Skin epidermis (tissue), 12 donors: ENCODE measurements around the gene PCSK6.

ENCODE experiments used
- H3K27ac ChIP-seq, 21 experiments: fragments of 200-600 bp; sonication (generic) in 11 of 21; one replicate each; pipeline ENCODE4 v1.5.0; 2020; ENCODE audit warnings: mild to moderate bottlenecking in 3 of 21, inconsistent platforms in 2 of 21, moderate library complexity in 2 of 21
- H3K4me3 ChIP-seq, 7 experiments: fragments of 200-600 bp; sonication (generic) in 2 of 7; one replicate each; pipeline ENCODE4 v1.5.0; 2020; ENCODE audit warnings: inconsistent platforms in 2 of 7, mild to moderate bottlenecking in 2 of 7, moderate library complexity in 1 of 7

Gene PCSK6

GRCh38 chr15:101489599-101490407 is at the start of gene PCSK6:
TSS of gene PCSK6 (minus strand) at chr15:101489707. CDS start at chr15:101489670, 37 bp downstream.
- Histone ChIP-seq H3K4me3 (peak within 1 kb of the TSS in 6 of 7 experiments; percentile 5 to 38 (median 22)), H3K27ac (peak within 1 kb of the TSS in 1 of 21 experiments; percentile 50)

GRCh38 chr15:101538996-101539395 is 49.5 kb upstream of the PCSK6 start:
- Histone ChIP-seq H3K4me3 (no peak overlapping the region), H3K27ac (no peak overlapping the region)

DNA sequence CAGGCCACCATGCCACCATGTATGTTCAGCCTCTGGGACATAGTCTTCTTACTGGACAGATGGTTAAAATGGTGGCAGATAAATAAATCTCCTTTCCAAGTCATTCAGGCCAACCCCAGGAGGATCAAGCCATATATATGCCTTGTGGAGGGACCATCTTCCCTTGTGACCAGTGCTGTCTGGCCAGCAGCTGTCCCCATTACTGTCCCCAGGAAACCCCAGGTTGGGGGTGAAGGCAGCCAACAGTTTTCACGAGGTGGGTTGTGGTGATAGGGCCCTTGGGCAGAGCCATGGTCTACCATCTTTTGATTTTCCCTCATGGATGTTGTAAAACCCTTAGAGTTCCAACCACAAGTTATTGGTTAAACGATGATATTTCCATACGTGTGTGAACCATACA is 48.7 kb upstream of the PCSK6 start:
- H3K27ac ChIP-seq = no peak overlapping the region
- no peak overlapping the region for H3K4me3 ChIP-seq

GRCh38 chr15:101537483-101538080 is 48.1 kb upstream of the PCSK6 start:
- Histone ChIP-seq H3K4me3 (no peak overlapping the region), H3K27ac (no peak overlapping the region)

DNA sequence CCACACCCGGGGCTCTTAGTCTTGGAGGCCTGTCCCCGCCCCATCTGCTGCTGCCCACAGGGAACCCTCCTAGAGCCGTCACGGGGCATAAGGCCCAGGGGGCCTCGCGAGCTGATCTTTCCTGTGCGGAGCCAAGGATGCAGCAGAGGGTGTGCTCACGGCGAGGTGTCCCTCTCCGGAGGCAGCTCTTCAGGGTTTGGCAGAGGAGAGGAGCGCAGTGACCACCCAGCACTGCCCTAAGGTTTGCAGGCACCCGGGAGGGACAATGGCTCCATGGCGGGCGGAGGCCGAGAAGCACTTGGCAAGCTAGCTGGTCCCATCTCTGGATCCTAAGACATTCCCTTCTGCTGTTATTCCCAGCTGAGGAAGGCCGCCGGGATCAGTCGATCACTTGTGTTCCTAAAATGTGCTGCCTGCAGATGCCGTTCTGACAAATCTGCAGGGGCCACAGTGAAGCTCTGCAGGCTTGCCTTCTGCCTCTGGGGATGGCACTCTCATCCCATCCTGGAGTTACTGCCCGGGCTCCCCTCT is 47.4 kb upstream of the PCSK6 start:
- H3K27ac ChIP-seq = no peak overlapping the region
- H3K4me3 ChIP-seq = no peak overlapping the region

- Histone ChIP-seq H3K4me3 (no peak overlapping the region), H3K27ac (no peak overlapping the region)
These were observed 46.8 kb upstream of the PCSK6 start for GRCh38 chr15:101536166-101536874.

DNA sequence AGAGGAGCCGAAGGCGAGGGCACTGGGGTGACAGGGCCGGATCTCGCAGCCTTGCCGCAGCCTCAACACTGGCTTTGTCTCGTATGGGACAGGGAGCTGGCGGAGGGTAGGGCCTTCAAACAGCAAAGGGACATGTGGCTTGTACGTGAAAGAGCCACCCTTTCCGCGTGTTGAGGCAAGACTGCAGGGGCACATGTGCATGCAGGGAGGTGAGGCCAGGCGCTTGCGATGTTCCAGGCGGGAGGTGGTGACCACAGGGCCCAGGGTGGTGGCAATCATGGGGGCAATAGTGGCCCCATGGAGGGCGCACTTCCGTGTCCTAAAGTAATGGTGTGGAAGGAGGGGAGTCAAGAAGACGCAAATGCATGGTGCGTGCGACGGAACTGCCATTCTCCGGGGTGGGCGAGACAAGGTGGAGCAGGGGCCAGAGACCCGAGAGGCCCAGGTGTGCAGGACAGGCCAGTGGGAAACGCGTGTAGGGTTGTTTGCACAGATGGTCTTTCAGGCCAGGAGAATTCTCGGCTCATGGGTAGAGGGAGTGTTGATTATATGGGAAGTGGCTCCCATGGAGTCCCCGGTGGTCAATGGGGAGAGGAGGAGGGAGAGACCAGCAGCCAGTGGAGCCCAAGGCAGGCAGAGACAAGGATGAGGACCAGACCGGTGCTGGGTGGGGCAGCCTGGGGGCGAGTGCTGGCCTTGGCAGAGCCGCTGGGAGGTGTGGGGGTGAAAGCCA is 45.8 kb upstream of the PCSK6 start:
- Histone ChIP-seq H3K4me3 (no peak overlapping the region), H3K27ac (no peak overlapping the region)

DNA sequence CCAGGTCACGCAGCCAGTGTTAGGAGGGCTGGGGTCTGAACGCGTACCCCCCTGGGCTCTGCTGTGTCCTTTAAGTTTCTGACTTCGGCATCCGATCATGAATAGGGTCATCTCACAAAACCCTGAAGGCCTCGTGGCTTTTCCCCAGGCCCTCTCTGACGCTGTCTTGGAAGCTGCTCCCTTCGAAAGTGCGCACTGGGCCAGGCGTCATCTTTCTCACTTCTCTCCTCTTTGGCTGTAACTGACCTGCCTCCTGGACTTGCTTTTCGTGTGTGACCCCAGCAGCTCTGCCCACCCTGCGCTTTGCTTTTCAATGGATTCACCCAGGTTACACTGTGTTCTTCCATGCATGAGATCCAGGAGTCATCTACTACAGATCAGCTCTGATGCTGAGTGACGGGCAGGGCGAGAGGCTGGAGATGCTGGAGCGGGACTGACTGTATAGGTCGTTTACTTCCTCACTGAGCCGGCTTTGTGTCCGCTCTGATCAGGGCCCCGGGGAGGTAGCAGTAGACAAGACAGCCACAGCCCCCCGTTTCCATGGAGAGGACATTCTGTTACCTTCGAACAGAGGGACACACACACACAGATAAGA is 45.0 kb upstream of the PCSK6 start:
- no peak overlapping the region for H3K4me3 ChIP-seq
- no peak overlapping the region for H3K27ac ChIP-seq

- H3K27ac ChIP-seq = no peak overlapping the region
- no peak overlapping the region for H3K4me3 ChIP-seq
These were observed 44.0 kb upstream of the PCSK6 start for GRCh38 chr15:101533371-101534140.

DNA sequence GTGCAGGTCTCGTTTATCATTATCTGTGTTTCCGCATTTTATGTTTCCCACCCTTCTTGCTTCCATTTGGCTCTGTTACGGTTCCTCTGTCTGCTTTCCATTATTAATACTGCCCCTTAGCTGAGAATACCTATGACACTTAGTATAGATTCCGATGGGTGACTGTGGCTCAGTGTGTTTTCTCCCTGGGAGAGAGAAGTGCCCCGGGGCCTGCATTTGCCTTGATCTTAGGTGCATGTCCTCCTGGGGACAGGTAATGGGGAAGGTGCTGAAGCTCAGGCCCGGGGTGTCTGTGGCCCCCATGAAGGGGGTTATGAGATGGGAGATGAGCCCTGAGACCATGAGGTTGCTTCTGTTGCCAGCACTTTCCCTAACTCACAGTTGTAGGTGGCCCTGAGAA is 43.4 kb upstream of the PCSK6 start:
- Histone ChIP-seq H3K4me3 (no peak overlapping the region), H3K27ac (no peak overlapping the region)

DNA sequence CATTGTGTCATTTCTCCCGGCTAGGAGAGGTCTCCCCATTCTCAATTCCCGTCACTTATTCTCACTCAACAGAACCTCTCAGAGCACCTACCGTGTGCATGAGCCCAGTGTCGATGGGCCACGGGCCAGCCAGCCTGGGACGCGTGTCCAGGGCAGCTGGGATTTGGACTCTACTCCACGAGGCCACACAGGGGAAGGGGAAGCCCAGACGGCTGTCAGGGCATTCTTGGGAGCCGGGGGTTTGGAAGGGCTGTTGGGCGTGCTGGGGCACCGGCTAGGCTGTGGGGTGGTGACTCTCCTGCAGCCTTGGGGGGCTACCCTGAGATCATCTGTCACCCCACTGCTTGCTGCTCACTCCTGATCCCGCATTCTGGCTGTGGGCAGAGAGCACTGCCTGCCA is 41.7 kb upstream of the PCSK6 start:
- H3K27ac ChIP-seq = no peak overlapping the region

DNA sequence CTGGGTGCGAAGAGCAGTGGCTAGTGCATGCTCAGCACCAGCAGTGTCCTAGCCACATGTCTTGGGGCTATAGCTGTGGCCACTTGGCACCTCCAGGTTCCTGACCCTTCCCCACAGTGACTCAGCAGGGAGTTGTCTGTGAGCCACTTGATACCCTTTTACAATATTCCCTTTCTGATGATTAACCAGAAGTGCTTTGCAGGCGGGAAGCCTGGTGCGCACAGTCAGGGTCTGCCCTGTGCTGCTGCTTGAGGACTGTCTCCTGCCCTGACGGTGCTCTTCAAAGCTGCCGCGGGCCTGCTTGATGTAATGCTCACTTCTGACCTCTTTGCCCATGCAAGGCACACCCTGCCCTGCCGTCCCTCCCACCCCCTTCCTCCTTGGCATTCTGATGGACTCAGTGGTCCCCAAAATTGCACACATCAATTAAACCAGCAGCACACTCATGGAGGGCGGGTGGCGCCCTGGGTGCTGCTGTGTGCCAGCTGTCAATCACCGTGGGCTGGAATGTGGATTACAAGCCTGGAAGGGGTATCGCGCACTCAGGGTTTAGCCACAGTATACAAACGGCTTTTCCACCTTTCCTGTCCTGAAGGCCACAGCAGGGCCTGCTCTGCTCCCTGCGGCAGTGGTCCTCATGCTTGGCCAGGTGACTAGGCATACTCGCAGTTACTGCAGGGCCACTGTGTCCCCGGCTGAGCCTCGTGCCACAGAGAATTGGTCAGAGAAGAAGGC is 40.9 kb upstream of the PCSK6 start:
- Histone ChIP-seq H3K27ac (no peak overlapping the region), H3K4me3 (no peak overlapping the region)

More for the DNA sequence above, 41.7 kb upstream of the PCSK6 start:
- no peak overlapping the region for H3K4me3 ChIP-seq

DNA sequence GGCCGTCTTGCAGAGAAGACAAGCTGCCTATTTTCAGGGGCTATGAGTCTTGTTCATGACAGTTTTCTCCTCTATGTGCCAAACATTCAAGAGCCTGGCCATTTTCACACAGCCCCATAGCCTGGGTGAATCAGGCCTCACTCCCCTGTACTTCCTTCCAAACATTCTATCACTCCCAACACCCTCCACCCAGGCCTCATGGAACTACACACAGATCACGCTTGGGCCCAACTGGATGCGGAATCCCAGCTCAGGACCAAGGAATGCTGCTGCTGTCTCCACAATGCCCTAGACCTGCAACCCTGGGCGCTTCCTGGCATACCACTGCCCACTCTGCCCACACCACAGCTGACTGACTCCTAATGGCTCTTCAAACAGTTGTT is 39.4 kb upstream of the PCSK6 start:
- Histone ChIP-seq H3K4me3 (no peak overlapping the region), H3K27ac (peak overlapping the region in 1 of 21 experiments; percentile 28)

DNA sequence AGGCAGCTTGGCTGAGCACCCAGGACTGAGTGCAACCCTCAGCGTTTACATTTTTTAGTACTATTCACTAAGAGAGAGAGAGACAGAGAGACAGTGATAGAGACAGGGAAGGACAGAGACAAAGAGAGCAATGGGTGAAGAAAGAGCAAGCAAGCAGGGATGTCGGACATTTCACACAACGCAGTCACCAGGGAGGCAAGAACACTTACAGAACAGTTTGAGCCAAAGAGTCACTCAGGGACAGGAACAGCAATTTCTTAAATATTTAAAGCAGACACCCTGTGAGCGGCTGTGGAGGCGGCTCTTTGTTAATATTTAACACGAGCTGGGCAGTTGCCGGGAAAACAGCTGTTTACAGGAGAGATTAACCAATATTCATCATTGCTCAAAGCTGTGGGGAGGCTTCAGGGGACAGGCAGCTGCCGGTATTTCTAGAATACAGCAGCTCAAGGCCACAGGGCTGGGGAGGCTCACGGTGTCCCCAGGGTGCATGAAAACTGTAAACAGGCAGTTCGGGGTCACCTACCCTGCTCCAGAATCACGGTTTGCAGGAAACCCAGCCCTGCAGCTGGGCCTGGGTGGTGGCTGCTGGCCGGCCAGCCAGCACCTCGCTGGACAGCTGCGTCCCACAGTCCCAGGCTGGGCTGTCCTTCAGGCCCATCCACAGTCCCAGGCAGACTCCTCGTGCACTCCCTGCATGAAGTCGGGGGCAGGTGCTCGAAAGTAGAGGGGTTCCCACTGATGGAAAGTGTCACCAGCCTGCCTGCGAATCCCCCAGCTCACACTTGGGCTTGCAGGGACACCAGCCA is 38.8 kb upstream of the PCSK6 start:
- H3K27ac ChIP-seq = peak overlapping the region in 6 of 21 experiments; percentile 14 to 47 (median 26)
- no peak overlapping the region for H3K4me3 ChIP-seq

DNA sequence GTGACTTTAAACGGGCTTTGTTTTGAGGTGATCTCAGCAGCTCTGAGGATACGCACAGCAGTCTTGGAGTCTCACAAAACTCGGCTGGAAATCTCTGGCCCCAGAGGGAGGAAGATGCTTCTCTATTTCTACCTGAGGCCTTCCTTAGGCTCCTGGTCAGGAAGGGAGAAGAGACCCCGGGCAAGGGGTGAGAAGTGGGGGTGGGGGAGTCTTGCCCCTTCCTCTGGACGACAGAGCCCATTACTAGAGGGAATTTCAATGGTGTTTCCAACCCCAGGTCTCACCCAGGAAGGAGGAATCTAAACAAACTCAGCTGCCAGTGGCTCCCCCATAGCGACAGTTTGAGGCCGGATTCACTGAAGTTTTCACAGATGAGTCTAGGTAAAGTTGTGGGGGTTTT is 37.4 kb upstream of the PCSK6 start:
- H3K4me3 ChIP-seq = no peak overlapping the region
- no peak overlapping the region for H3K27ac ChIP-seq

DNA sequence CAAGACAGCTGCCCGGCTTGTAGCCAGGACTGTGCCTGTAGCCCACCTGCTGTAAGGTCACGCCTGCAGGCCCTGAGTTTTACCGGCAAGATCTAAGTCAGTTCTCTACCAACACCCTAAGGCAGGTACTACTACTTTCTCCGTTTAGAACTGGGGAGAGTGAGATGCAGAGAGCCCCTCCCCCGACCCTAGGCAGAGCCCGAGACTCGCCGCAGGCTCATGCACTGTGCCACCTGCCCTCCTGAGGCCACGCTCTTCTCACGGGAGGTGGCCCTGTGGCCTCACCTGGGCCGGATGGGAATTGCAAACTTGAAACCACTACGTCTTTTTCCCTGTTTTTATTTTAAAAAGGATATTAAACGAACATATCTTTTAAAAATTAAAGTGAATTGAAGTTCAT is 36.9 kb upstream of the PCSK6 start:
- Histone ChIP-seq H3K4me3 (no peak overlapping the region), H3K27ac (no peak overlapping the region)

GRCh38 chr15:101526021-101526420 is 36.5 kb upstream of the PCSK6 start:
- Histone ChIP-seq H3K27ac (no peak overlapping the region), H3K4me3 (no peak overlapping the region)
